ENCODE results near the gene MVK. TPM values are rescaled to one million over a fixed set of nuclear protein-coding genes. Genes with fewer than 3 reads are reported as not detected.
A peak's percentile ranks its signal among the peaks of the same experiment; 100 is the strongest.

The MVK gene
- total RNA-seq, 1 experiment from 2014 or later, result 19.2 TPM

DNA sequence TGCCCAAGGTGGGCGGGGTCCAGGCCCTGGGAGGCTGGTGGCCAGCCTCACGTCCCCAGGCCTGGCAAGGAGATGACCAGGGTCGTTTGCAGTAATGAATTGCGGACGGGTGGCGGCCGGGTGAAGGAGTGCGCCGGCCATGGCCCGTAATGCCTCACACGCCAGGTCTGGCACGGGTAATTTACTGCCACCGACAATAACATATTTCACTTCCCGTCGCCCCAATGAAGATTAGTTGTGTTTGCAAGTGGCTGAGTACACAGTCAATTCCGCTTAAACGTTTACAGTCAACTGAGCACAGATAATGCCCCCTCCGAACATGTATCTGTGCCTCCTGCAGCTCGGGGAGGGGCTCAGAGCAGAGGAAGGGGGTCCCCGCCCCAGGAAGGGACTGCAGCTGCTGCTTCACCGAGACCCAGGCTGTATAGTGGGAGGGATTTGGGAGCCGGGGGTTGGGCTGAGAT, 48.3 kb downstream of the MVK start:
- TF ChIP-seq, protein P1, sequence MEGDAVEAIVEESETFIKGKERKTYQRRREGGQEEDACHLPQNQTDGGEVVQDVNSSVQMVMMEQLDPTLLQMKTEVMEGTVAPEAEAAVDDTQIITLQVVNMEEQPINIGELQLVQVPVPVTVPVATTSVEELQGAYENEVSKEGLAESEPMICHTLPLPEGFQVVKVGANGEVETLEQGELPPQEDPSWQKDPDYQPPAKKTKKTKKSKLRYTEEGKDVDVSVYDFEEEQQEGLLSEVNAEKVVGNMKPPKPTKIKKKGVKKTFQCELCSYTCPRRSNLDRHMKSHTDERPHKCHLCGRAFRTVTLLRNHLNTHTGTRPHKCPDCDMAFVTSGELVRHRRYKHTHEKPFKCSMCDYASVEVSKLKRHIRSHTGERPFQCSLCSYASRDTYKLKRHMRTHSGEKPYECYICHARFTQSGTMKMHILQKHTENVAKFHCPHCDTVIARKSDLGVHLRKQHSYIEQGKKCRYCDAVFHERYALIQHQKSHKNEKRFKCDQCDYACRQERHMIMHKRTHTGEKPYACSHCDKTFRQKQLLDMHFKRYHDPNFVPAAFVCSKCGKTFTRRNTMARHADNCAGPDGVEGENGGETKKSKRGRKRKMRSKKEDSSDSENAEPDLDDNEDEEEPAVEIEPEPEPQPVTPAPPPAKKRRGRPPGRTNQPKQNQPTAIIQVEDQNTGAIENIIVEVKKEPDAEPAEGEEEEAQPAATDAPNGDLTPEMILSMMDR (conservative IDR thresholded peaks at IDR 0.05), result no peak
- Histone ChIP-seq H2BK120ac (ENCODE audit: low read depth, low read length, poor library complexity, severe bottlenecking) (no peak overlapping the region), H3K9me3 (ENCODE audit: control insufficient read depth, low read depth, low read length) (no peaks in the 10 kb centered on the region), H3K4me1 (ENCODE audit: insufficient read depth, low read length) (no peaks in the 10 kb centered on the region; the same call in 1 of the 2 replicates), H4K91ac (ENCODE audit: insufficient read length, low read depth, low read length) (no peak overlapping the region), H3K9ac (ENCODE audit: extremely low read depth, insufficient read length, low read length) (no peak overlapping the region), H2BK20ac (ENCODE audit: low read depth, low read length, poor library complexity, severe bottlenecking) (no peak overlapping the region), H3K27ac (ENCODE audit: insufficient read length, low read depth, low read length) (no peak overlapping the region), H3K79me1 (ENCODE audit: insufficient read depth, low read depth, low read length, poor library complexity, severe bottlenecking) (no peaks in the 10 kb centered on the region), H2AFZ (ENCODE audit: low read length) (no peak overlapping the region), H3K79me2 (ENCODE audit: insufficient read depth, low read length) (no peaks in the 10 kb centered on the region), H2BK12ac (ENCODE audit: insufficient read length, low read depth, low read length) (no peak overlapping the region), H4K5ac (ENCODE audit: insufficient read length, low read depth, low read length) (no peak overlapping the region), H2BK5ac (ENCODE audit: insufficient read length, low read length) (no peak overlapping the region), H3K56ac (ENCODE audit: insufficient read length, low read depth, low read length) (no peak overlapping the region), H4K8ac (replicated peaks; ENCODE audit: insufficient read length, low read depth, low read length) (no peak overlapping the region), H3K14ac (ENCODE audit: insufficient read depth, low read length) (no peak overlapping the region), H3T11ph (ENCODE audit: low read length) (no peak overlapping the region), H3K23ac (ENCODE audit: insufficient read length, low read depth, low read length) (no peak overlapping the region), H3K18ac (ENCODE audit: insufficient read length, low read depth, low read length) (no peak overlapping the region), H3K27me3 (ENCODE audit: insufficient read depth, low read length) (no peaks in the 10 kb centered on the region), H3K4ac (ENCODE audit: low read depth, low read length) (no peak overlapping the region), H3K4me2 (ENCODE audit: insufficient read depth, insufficient read length, low read length) (no peak overlapping the region), H2BK15ac (ENCODE audit: low read depth, low read length) (no peak overlapping the region), H4K20me1 (ENCODE audit: control insufficient read depth, insufficient read depth, insufficient read length) (no peaks in the 10 kb centered on the region), H2AK5ac (ENCODE audit: insufficient read length, low read length) (no peak overlapping the region), H3K23me2 (ENCODE audit: insufficient read length, low read depth, low read length, poor library complexity, severe bottlenecking) (no peaks in the 10 kb centered on the region)
- WGBS (ENCODE audit: extremely low coverage, insufficient read length, low lambda C conversion rate), result no CpG with 5 or more reads among the region's 22 CpGs
- Mint-ChIP-seq H3K4me1 (peaks cover 2 to 6% of the 10 kb centered on the region in 2 experiments), H3K9me3 (no peaks in the 10 kb centered on the region; a peak in 1 of 5 replicates), H3K4me3 (no peak overlapping the region), H3K27ac (peak overlapping the region in 1 of 3 experiments; percentile 55; a peak in 1 of 7 replicates), H3K36me3 (ENCODE audit: insufficient read depth in 1 of 3, low read depth in 3 of 3) (no peaks in the 10 kb centered on the region), H3K27me3 (ENCODE audit: low read depth) (no peaks in the 10 kb centered on the region; the same call in none of the 2 replicates)
- DNase-seq, result no peak

Measured in H9 (cell line).